HG03095 (cell line): ENCODE data around the gene PLCB1.

Source experiments
- ATAC-seq: cut with Tn5 transposase; IDR thresholded peaks from one replicate; pipeline ENCODE4 v1.9.1; 2021; ENCODE audit warnings: moderate library complexity; ENCODE audit not compliant: unreplicated experiment

The PLCB1 gene

GRCh38 chr20:8909596-8909995 is 777.5 kb downstream of the PLCB1 start:
- ATAC-seq = no peak

GRCh38 chr20:8912096-8912495 is 780.0 kb downstream of the PLCB1 start:
- ATAC-seq = no peak

GRCh38 chr20:8912731-8913130 is 780.7 kb downstream of the PLCB1 start:
- ATAC-seq = no peak

- ATAC-seq = no peak
Observed at GRCh38 chr20:8913456-8913855, 781.4 kb downstream of the PLCB1 start.

- ATAC-seq = no peak
Observed at GRCh38 chr20:8914421-8914820, 782.4 kb downstream of the PLCB1 start.

GRCh38 chr20:8917084-8917483 is 785.0 kb downstream of the PLCB1 start:
- no peak for ATAC-seq

- ATAC-seq = no peak
Observed at GRCh38 chr20:8918145-8918544, 786.1 kb downstream of the PLCB1 start.

GRCh38 chr20:8924539-8924938 is 792.5 kb downstream of the PLCB1 start:
- ATAC-seq = no peak

GRCh38 chr20:8930726-8931125 is 798.7 kb downstream of the PLCB1 start:
- no peak for ATAC-seq

- ATAC-seq = no peak
Observed at GRCh38 chr20:8932192-8933165, 800.4 kb downstream of the PLCB1 start.

- ATAC-seq = no peak
Observed at GRCh38 chr20:8933381-8933807, 801.3 kb downstream of the PLCB1 start.

GRCh38 chr20:8934362-8934761 is 802.3 kb downstream of the PLCB1 start:
- ATAC-seq = no peak
